Upper lobe of left lung (tissue), 4 donors: Measurements from ENCODE around the gene BIRC7.

Experiments
- CTCF ChIP-seq, 6 experiments: fragments of 450-650 bp in 4 of 6; fragments of 200-600 bp in 2 of 6; sonication (generic) in 2 of 6; IDR thresholded peaks; one replicate each; pipeline ENCODE4 v1.5.1; 2016 to 2019; ENCODE audit warnings: antibody characterized with exemption in 6 of 6
- POLR2AphosphoS5 ChIP-seq, 2 donors: sonication (generic); formaldehyde crosslinking; IDR thresholded peaks; one replicate each; pipeline ENCODE4 v1.5.1; 2017; ENCODE audit warnings: antibody characterized with exemption in 2 of 2

- TF ChIP-seq CTCF (IDR thresholded peaks at IDR 0.05) (no peak), POLR2AphosphoS5 (IDR thresholded peaks at IDR 0.05) (no peak)
Measured at GRCh38 chr20:63286781-63287696, 51.3 kb downstream of the BIRC7 start.
